Middle frontal gyrus (tissue), 1 donor: Measurements from ENCODE around the gene NDUFB4.
"Not testable (repeated sequence)": the region's sequence is repeated elsewhere in the genome, so short reads cannot be mapped to it uniquely, and the experiment has no call there.

ENCODE experiments used
- DNase-seq: peaks from one replicate; pipeline ENCODE4 v3.0.0-alpha.2; 2015; ENCODE audit warnings: low spot score; ENCODE audit errors: extremely low spot score

The NDUFB4 gene

DNA sequence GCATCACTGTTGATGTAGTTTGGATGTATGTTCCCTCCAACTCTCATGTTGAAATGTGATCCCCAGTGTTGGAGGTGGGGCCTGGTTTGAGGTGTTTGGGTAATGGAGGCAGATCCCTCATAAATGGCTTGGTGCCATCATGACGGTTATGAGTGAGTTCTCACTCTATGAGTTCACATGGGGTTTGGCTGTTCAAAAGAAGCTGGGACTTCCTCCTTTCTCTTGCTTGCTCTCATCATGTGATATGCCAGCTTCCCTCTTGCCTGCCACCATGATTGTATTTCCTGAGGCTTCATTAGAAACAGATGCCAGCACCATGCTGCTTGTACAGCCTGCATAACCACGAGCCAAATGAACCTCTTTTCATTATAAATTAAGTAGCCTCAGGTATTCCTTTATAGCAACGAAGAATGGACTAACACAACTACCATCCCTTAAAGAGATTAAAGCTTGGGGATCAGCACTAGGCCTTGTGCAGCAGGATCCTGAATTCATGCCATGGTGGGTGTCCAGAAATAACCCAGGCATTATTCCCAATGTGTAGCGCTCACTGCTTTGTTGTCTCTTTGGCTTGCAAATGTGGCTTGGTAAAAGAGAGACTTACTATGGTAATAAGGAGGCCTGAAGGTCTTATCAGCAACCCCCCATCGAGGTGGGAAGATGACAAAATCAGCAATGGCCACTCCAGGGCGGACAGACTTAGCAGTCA is 41.9 kb downstream of the NDUFB4 start:
- DNase-seq, result no peak

DNA sequence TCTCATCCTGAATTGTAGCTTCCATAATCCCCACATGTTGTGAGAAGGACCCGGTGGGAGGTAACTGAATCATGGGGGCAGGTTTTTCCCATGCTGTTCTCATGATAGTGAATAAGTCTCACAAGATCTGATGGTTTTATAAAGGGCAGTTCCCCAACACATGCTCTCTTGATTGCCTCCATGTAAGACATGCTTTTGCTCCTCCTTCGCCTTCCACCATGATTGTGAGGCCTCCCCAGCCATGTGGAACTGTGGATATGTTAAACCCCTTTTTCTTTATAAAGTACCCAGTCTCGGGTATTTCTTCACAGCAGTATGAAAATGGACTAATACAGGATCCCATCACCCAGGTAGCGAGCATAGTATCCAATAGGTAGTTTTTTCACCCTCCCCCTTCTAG is 42.7 kb downstream of the NDUFB4 start:
- not testable (repeated sequence) for DNase-seq

DNA sequence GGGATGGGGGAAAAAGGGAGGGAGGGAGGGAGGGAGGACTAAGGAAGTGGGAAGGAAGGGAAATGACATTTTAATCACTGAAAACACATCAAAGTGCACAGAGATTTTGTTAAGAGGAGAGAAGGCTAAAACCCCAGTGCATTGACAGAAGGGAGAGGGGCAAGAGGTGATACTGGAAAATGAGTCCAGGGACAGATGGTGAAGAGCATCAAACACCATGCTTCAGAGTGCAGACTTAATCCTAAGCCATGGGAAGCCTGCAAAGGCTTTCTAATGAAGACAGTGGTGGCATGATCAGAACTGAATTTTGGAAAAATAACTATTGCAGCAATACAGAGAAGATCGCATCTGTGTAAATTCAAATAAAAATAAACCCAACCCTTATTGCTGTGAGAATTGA is 44.1 kb downstream of the NDUFB4 start:
- no peak for DNase-seq

DNA sequence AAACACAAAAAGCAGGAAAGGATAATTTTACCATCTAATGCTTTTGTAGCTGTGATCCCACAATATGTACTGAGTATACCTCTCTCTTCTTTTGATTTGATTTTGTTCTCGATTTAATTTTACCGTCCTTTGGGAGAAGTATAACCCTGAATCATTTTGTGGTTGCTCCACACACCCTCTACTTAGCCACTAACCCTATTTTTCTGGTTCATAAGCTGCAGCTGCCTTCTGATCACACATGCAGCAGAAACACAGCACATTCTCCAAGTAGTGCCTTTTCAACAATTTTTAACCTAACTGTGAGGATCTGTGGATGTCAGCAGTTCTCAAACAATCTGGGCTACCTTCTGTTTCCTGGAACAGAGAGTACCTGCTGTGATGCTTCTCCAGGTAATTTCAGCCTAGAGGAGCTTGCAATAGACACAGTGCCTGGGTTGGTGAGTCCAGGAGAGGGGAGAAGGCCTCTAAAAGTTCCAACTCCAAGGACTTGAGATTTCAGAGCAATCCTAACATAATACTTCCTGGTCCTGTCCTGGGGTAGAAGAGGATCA is 45.6 kb downstream of the NDUFB4 start:
- no peak for DNase-seq

DNA sequence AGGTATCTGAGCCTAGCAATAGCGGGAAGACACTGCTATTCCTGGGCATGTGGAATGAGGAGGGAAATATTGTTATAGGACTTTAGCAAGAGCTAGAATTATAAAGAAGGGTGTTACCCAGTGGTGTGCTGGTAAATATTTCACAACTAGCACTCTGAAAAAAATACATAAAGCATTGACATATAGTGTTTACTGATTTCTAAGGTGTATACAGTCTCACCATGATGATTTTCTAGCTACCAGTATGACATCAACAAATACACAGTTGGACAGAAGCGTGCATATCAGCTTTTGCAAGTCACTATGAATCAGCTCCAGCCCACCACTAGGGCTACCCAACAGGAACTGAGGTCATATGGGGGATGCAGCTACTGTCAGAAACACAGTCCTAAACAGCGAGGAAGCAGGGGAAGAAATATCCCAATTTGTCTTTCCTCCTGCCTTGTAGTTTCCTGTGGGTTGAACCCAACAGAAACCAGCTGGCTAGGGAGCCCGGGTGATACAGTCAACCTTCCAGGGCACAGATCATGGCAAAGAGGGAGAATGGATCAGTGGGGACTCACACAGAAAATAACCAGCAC is 46.3 kb downstream of the NDUFB4 start:
- no peak for DNase-seq

DNA sequence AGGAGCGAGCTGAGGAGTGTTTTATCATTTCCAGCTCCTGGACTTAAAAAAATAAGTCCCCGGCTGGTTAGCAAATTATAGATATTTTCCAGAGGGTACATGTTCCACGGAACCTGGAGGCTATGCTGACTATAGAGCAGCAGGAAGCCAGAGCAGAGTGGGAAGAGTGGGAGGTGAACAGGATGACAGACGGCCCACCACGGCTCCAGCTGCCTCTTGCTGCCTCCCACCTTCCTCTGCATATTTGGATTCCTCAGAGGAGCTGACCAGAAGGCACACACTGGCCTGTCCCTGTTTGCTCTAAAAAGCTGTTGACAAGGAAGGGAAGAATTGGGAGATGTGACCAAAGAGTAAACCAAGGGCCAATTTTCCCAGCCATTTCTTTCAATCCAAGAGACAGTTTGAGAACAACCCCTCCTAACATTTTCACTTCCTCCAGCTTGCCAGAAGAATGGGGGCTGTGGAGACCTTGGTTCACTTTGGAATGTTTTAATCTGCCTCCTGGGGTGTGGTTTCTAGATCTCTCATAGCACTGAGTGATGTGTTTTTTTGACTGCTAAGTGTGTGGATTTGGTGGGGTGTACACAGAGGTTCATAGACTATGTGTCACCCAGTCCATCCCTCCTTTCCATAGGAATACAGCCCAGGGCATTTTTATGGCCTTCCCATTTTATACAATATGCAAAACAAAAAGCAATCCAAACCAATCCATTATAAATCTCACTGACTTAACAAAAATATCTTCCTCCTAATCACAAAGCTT is 49.1 kb downstream of the NDUFB4 start:
- DNase-seq, result peak; percentile 50

DNA sequence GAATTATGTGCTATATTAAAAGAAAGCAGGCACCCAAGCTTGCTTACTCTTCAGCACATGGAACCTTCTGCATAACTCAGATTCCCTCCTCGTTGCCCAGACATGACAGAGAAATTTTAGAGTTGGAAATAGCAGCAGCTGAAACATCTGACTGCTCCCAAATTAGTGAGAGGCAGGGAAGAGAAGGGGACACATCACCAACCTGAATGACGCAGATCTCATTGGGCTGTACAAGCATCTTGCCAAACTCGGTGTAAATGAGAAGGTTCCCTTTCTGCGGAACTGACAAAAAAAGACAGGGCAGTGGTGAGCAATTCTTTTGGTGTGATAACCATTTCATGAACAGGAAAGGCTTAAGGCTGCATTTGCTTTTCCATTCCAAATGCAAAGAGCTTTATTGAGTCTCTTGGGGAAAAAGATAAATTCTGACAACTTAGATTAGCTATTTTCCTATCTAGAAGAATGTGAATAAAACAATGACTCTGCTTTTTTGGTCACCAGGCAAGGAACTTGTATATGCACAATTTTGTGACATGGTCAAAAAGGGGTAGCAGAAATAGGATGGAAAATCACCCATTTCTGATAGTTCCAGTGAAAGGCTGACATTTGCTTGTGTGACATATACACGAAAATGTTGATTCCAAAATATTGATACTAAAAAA is 50.8 kb downstream of the NDUFB4 start:
- peak; percentile 70 for DNase-seq

DNA sequence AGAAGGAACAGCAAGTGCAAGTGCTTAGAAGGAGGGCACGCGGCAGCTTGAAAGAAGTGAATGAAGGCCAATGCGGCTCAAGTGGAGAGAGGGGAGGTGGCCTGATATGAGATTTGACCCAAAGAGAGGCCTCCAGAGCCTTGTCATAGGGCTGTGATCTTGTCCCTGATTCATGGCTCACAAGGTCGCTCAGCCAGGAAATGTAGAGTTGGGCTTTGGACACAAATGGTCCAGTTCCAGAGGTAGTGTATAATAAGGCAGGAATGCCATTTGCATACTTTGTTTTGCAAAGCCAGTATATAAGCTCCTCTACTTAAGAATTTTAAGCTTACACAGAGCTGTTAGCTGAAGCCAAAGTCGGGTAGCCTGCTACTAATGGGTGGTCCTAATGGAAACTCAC is 52.2 kb downstream of the NDUFB4 start:
- no peak for DNase-seq

DNA sequence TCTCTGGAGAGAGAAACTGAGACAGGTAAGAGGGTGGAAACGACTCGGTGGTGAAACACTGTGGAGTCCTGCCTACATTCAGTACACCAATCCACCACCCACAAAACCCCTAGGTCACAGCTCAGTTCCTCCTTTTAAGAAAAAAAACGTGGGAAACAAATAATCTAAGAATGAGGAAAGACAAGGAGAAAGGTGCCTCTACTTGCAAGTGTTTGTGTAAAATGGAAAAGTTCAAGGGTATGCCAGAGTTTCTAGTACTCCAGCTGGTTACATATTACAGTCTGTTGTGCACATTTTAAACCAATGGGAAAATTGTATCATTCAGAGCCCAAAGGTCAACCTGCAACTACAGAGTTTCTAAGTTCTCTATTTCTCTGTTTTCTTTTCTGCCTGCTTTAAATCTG is 53.7 kb downstream of the NDUFB4 start:
- no peak for DNase-seq

DNA sequence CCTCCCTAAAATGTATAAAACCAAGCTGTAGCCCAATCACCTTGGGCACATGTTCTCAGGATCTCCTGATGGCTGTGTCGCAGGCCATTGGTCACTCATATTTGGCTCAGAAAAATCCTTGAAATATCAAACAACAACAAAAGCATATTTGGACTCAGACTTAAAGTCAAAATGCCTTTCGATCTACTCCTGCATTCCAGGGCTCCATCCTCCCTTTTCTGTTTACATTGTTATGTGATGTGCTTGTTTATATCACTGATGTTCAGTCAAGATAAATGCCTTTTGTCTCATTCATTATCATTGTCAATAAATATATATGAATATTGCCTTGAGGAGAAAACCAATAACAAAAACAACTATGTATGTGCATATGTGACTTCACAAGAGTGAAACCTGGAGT is 54.2 kb downstream of the NDUFB4 start:
- no peak for DNase-seq
